Testis (tissue), 5 donors: ENCODE results near the gene MIR17HG. TPM values are rescaled to one million over a fixed set of nuclear protein-coding genes. Genes with fewer than 3 reads are reported as not detected.

Experiments
- DNase-seq: peaks from one replicate; pipeline ENCODE4 v3.0.0-alpha.2; 2019
- H3K27ac ChIP-seq, 2 donors: fragments of 200-600 bp; sonication (generic); one replicate each; pipeline ENCODE4 v1.5.1; 2019
- H3K27me3 ChIP-seq: fragments of 200-600 bp; sonication (generic); one replicate; pipeline ENCODE4 v1.5.1; 2019
- H3K36me3 ChIP-seq: fragments of 200-600 bp; sonication (generic); one replicate; pipeline ENCODE4 v1.5.1; 2017; ENCODE audit warnings: low read depth; ENCODE audit errors: missing control alignments
- H3K4me1 ChIP-seq: fragments of 200-600 bp; sonication (generic); one replicate; pipeline ENCODE4 v1.5.1; 2019
- H3K4me3 ChIP-seq, 2 donors: fragments of 200-600 bp; sonication (generic); one replicate each; pipeline ENCODE4 v1.5.1; 2017 to 2019
- H3K9me3 ChIP-seq: fragments of 200-600 bp; sonication (generic); one replicate; pipeline ENCODE4 v1.5.1; 2017
- CTCF ChIP-seq, 3 experiments: fragments of 450-650 bp in 2 of 3; fragments of 200-600 bp in 1 of 3; sonication (generic) in 1 of 3; IDR thresholded peaks; one replicate each; pipeline ENCODE4 v1.5.1; 2016 to 2019; ENCODE audit warnings: antibody characterized with exemption in 3 of 3, mild to moderate bottlenecking in 2 of 3, moderate library complexity in 1 of 3
- POLR2A ChIP-seq: fragments of 450-650 bp; IDR thresholded peaks from one replicate; pipeline ENCODE4 v1.6.1; 2017; ENCODE audit warnings: antibody characterized with exemption, mild to moderate bottlenecking, moderate library complexity
- WGBS, 2 donors: methylation state at CpG; one replicate each; pipeline ENCODE4 v1.1.5; 2018; 5-methylcytosine and 5-hydroxymethylcytosine counted together
- intact Hi-C: fragments of 100-400 bp; cut with DNase I; formaldehyde crosslinking; loops from one replicate; pipeline ENCODE4 v1.15.1; 2023; ENCODE audit warnings: low total_unique reads
- long read RNA-seq, 2 donors: transcript quantifications; one replicate each; lab custom pipeline, GENCODE V29; 2026
- polyA plus RNA-seq: library from polyadenylated mRNA; stranded (reverse); fragments of 350-450 nt; fragmentation: Illumina TruSeq; extraction: RNeasy Lipid Tissue Mini Kit (QIAGEN cat#74804); gene quantifications from one replicate; pipeline ENCODE4 v1.2.3, GENCODE V29; 2014; ENCODE audit warnings: low read depth, low replicate concordance; ENCODE audit not compliant: insufficient read depth
- total RNA-seq, 2 donors: library from RNA; depleted of rRNA; stranded (reverse); fragments of >200 nt; gene quantifications; one replicate each; pipeline ENCODE4 v1.2.3, GENCODE V29; 2016

The MIR17HG gene
- total RNA-seq (1 to 10 TPM; 7.4 to 7.7 TPM), polyA plus RNA-seq (3.3 TPM)
- long read RNA-seq, donor 1, result 0 reads
- long read RNA-seq, donor 2, result 0 reads

DNA sequence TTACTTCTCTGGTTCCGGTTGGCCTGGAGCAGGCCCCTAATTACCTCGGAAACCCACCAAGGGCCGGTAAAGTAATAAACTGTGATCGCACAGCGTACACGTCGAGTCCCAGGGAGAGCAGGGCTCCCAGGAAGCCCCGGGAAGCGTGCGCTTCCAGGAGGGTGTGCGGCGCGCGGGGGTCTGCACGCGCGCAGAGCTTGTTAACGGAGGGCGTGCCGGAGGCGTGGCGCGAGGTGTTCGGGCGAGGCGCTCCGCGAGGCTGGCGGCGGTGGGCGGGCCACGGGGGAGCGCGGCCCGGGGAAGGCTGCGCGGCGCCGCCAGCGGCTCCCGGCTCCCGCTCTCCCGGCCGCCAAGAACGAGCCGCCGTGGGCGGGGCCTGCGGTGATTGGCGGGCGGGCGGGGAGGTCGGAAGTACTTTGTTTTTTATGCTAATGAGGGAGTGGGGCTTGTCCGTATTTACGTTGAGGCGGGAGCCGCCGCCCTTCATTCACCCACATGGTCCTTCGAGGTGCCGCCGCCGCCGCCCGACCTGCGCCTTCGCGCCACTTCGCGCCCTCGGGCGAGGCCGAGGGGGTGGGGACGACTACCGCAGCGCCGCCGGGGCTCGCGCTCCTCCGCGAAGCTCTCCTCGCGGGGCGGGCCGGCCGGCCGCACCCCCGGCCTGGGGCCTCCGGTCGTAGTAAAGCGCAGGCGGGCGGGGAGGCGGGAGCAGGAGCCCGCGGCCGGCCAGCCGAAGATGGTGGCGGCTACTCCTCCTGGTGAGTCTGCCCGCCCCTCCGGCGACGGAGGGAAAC lies at the start of gene MIR17HG:
Gene MIR17HG, plus strand, starts transcription at position 486 of the 794 bp plus-strand sequence.
- no peaks in the 10 kb centered on the region for H3K27me3 ChIP-seq
- intact Hi-C loops, result no loop called here
- TF ChIP-seq CTCF (IDR thresholded peaks at IDR 0.05), result no peak
- peak; percentile 23 for TF ChIP-seq POLR2A
- 0 to 1% methylated on average over 29 to 96 of the region's 103 CpGs for WGBS, 2 donors
- H3K9me3 ChIP-seq, result no peaks in the 10 kb centered on the region
- H3K36me3 ChIP-seq, result no peaks in the 10 kb centered on the region
- peak within 1 kb of the TSS; percentile 70 to 94 for H3K4me3 ChIP-seq
- H3K27ac ChIP-seq, result peak within 1 kb of the TSS; percentile 75 to 97
- DNase-seq, result peak; percentile 95
- peaks cover 19% of the 10 kb centered on the region for H3K4me1 ChIP-seq

DNA sequence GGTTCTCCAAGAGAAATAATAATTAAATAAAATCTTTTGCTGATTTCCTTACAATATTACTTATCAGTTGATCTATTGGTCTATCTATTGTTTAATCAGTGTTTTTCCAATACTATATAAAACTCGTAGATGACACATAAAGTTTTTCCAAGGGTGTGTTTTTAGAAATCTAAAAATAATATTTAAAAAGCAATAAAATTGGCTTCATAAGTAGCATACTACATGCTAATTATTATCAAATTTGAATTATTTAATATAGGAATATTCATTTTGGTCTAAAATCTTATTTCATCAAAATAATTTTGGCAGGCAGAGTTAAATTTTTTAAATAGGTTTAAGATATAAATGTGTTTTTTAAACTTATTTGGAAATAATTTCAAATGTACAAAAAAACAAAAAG lies 49.4 kb upstream of the MIR17HG start:
- intact Hi-C loops, result no loop called here
- no peaks in the 10 kb centered on the region for H3K9me3 ChIP-seq
- 80 to 84% methylated on average over 1 of the region's 1 CpG for WGBS, 2 donors
- no peak overlapping the region for H3K27ac ChIP-seq
- no peaks in the 10 kb centered on the region for H3K4me1 ChIP-seq
- TF ChIP-seq CTCF (IDR thresholded peaks at IDR 0.05), result no peak
- TF ChIP-seq POLR2A, result no peak
- no peaks in the 10 kb centered on the region for H3K27me3 ChIP-seq
- no peaks in the 10 kb centered on the region for H3K36me3 ChIP-seq
- H3K4me3 ChIP-seq, result no peak overlapping the region
- DNase-seq, result no peak

- Histone ChIP-seq H3K4me1 (no peaks in the 10 kb centered on the region), H3K4me3 (no peak overlapping the region), H3K27ac (no peak overlapping the region), H3K36me3 (no peaks in the 10 kb centered on the region), H3K27me3 (no peaks in the 10 kb centered on the region), H3K9me3 (no peaks in the 10 kb centered on the region)
- TF ChIP-seq CTCF (IDR thresholded peaks at IDR 0.05) (no peak), POLR2A (no peak)
- DNase-seq, result no peak
- intact Hi-C loops, result no loop called here
- WGBS, 2 donors, result 30 to 59% methylated on average over 1 of the region's 1 CpG
Measured at GRCh38 chr13:91302111-91302510, 45.4 kb upstream of the MIR17HG start.

DNA sequence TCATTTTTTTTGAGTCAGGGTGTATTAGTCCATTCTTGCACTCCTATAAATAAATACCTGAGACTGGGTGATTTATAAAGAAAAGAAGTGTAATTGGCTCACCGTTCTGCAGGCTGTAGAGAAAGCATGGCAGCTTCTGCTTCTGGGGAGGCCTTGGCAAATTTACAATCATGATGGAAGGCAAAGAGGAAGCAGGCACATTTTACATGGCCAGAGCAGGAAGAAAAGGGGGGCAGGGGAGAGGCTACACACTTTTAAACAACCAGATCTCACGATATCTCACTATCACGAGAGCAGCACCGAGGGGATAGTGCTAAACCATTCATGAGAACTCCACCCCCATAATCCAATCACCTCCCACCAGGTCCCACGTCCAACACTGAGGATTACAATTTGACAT lies 44.5 kb upstream of the MIR17HG start:
- DNase-seq, result no peak
- intact Hi-C loops, result no loop called here
- no peaks in the 10 kb centered on the region for H3K36me3 ChIP-seq
- H3K4me3 ChIP-seq, result no peak overlapping the region
- no peaks in the 10 kb centered on the region for H3K9me3 ChIP-seq
- WGBS, 2 donors, result 83 to 88% methylated on average over 5 of the region's 5 CpGs
- no peaks in the 10 kb centered on the region for H3K27me3 ChIP-seq
- no peaks in the 10 kb centered on the region for H3K4me1 ChIP-seq
- TF ChIP-seq POLR2A (no peak), CTCF (IDR thresholded peaks at IDR 0.05) (no peak)
- H3K27ac ChIP-seq, result no peak overlapping the region

GRCh38 chr13:91304741-91305140 lies 42.7 kb upstream of the MIR17HG start:
- TF ChIP-seq CTCF (IDR thresholded peaks at IDR 0.05) (no peak), POLR2A (no peak)
- H3K27ac ChIP-seq, result peak overlapping the region in 1 of 2 donors; percentile 55
- intact Hi-C loops, result no loop called here
- no peak overlapping the region for H3K4me3 ChIP-seq
- no peaks in the 10 kb centered on the region for H3K9me3 ChIP-seq
- no peaks in the 10 kb centered on the region for H3K4me1 ChIP-seq
- H3K27me3 ChIP-seq, result no peaks in the 10 kb centered on the region
- no peaks in the 10 kb centered on the region for H3K36me3 ChIP-seq
- WGBS, 2 donors, result 33 to 43% methylated on average over 2 of the region's 2 CpGs
- DNase-seq, result no peak
